Lung (tissue), 12 donors: ENCODE data around the gene PRSS56. TPM values are rescaled to one million over a fixed set of nuclear protein-coding genes. Genes with fewer than 3 reads are reported as not detected.

Experiments used
- ATAC-seq: fragments of 200-7000 bp; cut with Tn5 transposase; one replicate; pipeline ENCODE4 v1.9.1; 2020; ENCODE audit warnings: moderate number of reproducible peaks; ENCODE audit not compliant: insufficient read depth, low FRiP score
- DNase-seq, 3 donors: peaks; one replicate each; pipeline ENCODE4 v3.0.0-alpha.2; 2013 to 2017
- H3K27ac ChIP-seq, 2 donors: one replicate each; pipeline ENCODE4 v1.5.1; 2013; ENCODE audit warnings: mild to moderate bottlenecking in 2 of 2, moderate library complexity in 2 of 2, control low read depth in 1 of 2, inconsistent platforms in 1 of 2, low read depth in 1 of 2, low read length in 1 of 2
- H3K27me3 ChIP-seq, 3 donors: one replicate each; pipeline ENCODE4 v1.5.1; 2013; ENCODE audit warnings: low read length in 2 of 3; ENCODE audit not compliant: control insufficient read depth in 3 of 3, insufficient read depth in 3 of 3
- H3K36me3 ChIP-seq, 4 donors: one replicate each; pipeline ENCODE4 v1.5.1; 2013; ENCODE audit warnings: low read length in 4 of 4, mild to moderate bottlenecking in 1 of 4, moderate library complexity in 1 of 4; ENCODE audit not compliant: control insufficient read depth in 4 of 4, insufficient read depth in 4 of 4
- H3K4me1 ChIP-seq, 5 donors: one replicate each; pipeline ENCODE4 v1.5.1; 2013; ENCODE audit warnings: low read length in 5 of 5, mild to moderate bottlenecking in 2 of 5, moderate library complexity in 1 of 5; ENCODE audit not compliant: control insufficient read depth in 5 of 5, insufficient read depth in 5 of 5
- H3K4me3 ChIP-seq: one replicate; pipeline ENCODE4 v1.5.1; 2013; ENCODE audit warnings: mild to moderate bottlenecking, control low read depth, moderate library complexity
- H3K9ac ChIP-seq, 2 donors: one replicate each; pipeline ENCODE4 v1.5.1; 2013; ENCODE audit warnings: low read length in 2 of 2, control low read depth in 1 of 2; ENCODE audit not compliant: insufficient read depth in 1 of 2
- H3K9me3 ChIP-seq, 4 donors: one replicate each; pipeline ENCODE4 v1.5.1; 2013; ENCODE audit warnings: low read length in 3 of 4, mild to moderate bottlenecking in 1 of 4, moderate library complexity in 1 of 4; ENCODE audit not compliant: control insufficient read depth in 4 of 4, insufficient read depth in 3 of 4
- WGBS, 2 donors: extraction: QIAGEN DNeasy Blood & Tissue Kit; methylation state at CpG; one replicate each; pipeline ENCODE4 v1.1.7; 2013; 5-methylcytosine and 5-hydroxymethylcytosine counted together
- polyA plus RNA-seq, 2 donors: library from polyadenylated mRNA; stranded (reverse); fragments of 200-250 nt; gene quantifications; one replicate each; pipeline ENCODE4 v1.2.1, GENCODE V29; 2013
- total RNA-seq, 2 donors: library from RNA; depleted of rRNA in 1 of 2; stranded (reverse); fragments of >200 nt in 1 of 2; gene quantifications; one replicate each; pipeline ENCODE4 v1.2.1, GENCODE V29; 2014 to 2021
- TF ChIP-seq, protein P1 (sequence below): IDR thresholded peaks from 2 replicates; pipeline ENCODE4 v1.5.1; 2012; ENCODE audit warnings: mild to moderate bottlenecking; ENCODE audit errors: control extremely low read depth, extremely low read depth
- donor health status: control.
- donor health status: control.
- donor health status: Bipolar disorder and iron deficiency.
- donor health status: healthy.
- donor health status: DM: yes; HTN: yes; CAD: no.

PRSS56 gene
- total and polyA plus RNA-seq, 4 donors, result not detected

DNA sequence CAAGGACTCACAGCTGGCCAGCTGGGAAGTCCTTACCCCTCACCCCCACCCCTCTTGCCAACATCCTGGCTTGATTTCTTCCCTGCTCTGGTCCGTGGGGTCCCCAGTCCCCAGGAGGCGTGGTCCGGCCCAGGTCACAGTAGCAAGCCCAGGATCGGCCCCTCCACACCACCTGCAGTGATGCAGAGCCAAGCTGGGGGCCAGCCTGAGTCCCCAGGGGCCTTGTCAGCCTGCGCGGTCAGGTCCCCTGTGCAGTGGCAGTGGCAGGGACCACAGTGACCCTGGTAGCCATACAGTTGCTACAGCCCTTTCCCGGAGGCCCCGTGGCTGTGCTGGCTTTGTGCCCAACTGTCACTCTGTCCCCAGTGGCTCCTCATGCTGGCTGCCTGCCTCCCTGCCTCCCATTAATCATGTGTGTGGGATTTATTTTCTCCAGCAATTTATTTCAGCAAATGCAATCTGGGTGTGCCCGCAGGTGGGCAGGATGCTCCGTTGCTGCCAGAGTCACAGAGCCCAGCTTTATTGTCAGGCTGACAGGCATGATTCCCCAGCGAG, 8.8 kb upstream of the PRSS56 start:
- H3K9me3 ChIP-seq, result peaks cover 0 to 2% (median 0%) of the 10 kb centered on the region in 4 donors
- H3K4me1 ChIP-seq, result no peaks in the 10 kb centered on the region
- TF ChIP-seq, protein P1, sequence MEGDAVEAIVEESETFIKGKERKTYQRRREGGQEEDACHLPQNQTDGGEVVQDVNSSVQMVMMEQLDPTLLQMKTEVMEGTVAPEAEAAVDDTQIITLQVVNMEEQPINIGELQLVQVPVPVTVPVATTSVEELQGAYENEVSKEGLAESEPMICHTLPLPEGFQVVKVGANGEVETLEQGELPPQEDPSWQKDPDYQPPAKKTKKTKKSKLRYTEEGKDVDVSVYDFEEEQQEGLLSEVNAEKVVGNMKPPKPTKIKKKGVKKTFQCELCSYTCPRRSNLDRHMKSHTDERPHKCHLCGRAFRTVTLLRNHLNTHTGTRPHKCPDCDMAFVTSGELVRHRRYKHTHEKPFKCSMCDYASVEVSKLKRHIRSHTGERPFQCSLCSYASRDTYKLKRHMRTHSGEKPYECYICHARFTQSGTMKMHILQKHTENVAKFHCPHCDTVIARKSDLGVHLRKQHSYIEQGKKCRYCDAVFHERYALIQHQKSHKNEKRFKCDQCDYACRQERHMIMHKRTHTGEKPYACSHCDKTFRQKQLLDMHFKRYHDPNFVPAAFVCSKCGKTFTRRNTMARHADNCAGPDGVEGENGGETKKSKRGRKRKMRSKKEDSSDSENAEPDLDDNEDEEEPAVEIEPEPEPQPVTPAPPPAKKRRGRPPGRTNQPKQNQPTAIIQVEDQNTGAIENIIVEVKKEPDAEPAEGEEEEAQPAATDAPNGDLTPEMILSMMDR, result no peak
- no peaks in the 10 kb centered on the region for H3K36me3 ChIP-seq
- DNase-seq (no peak), ATAC-seq (no peak)
- no peak overlapping the region for H3K9ac ChIP-seq
- H3K27me3 ChIP-seq, result peaks cover 0 to 10% (median 0%) of the 10 kb centered on the region in 3 donors
- no peak overlapping the region for H3K27ac ChIP-seq
- no peak overlapping the region for H3K4me3 ChIP-seq
- 63 to 68% methylated on average over 11 of the region's 11 CpGs for WGBS, 2 donors

DNA sequence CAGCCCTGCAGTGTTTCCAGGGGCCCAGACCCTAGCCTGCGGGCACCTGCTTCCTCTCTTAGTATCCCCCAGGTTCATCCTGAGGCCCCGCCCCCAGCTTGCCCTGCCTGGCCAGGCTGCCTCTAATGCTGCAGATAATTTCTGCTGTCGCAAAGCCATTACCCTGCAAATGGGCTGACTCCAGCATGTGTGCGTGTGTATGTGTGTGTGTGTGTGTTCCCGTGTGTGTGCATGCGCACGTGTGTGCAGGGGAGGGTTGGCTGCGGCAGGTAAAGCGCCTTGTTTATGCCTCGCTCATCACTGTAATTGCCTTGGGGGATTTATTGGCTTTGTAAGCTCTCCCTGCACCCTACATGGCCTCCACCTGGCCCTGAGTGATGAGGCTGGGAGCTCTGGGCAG, 7.6 kb upstream of the PRSS56 start:
- DNase-seq (no peak), ATAC-seq (no peak)
- WGBS, 2 donors, result 76 to 83% methylated on average over 10 of the region's 10 CpGs
- H3K27ac ChIP-seq, result no peak overlapping the region
- no peak overlapping the region for H3K4me3 ChIP-seq
- peaks cover 0 to 9% (median 3%) of the 10 kb centered on the region in 3 donors for H3K27me3 ChIP-seq
- no peak overlapping the region for H3K9ac ChIP-seq
- no peaks in the 10 kb centered on the region for H3K4me1 ChIP-seq
- TF ChIP-seq, protein P1, result no peak
- peaks cover 0 to 2% (median 0%) of the 10 kb centered on the region in 4 donors for H3K9me3 ChIP-seq
- no peaks in the 10 kb centered on the region for H3K36me3 ChIP-seq

DNA sequence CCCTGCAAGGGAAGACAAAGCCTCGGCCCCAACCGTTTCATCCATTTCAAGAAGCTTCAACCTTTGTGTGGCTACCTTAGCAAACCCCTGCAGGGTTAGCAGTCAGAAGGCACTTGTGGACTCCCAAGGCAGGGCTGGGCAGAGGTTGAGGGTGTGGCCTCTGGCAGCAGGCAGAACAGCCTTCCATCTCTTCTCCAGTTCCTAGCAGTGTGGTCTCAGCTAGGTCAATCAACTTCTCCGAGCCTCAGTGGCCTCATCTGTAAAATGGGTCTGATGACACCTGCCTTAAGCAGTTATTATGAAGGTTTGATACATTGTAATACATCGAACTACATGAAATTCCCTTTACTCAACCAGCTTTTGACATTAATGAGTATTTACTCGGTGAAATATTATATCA, 6.8 kb upstream of the PRSS56 start:
- ATAC-seq, result no peak
- H3K27ac ChIP-seq, result no peak overlapping the region
- WGBS, 2 donors, result 78 to 86% methylated on average over 5 of the region's 5 CpGs
- H3K27me3 ChIP-seq, result peaks cover 0 to 7% (median 3%) of the 10 kb centered on the region in 3 donors
- H3K36me3 ChIP-seq, result no peaks in the 10 kb centered on the region
- H3K4me1 ChIP-seq, result no peaks in the 10 kb centered on the region
- no peak overlapping the region for H3K9ac ChIP-seq
- H3K9me3 ChIP-seq, result peaks cover 0 to 2% (median 0%) of the 10 kb centered on the region in 4 donors
- DNase-seq, result no peak
- H3K4me3 ChIP-seq, result no peak overlapping the region
- TF ChIP-seq, protein P1, result no peak

DNA sequence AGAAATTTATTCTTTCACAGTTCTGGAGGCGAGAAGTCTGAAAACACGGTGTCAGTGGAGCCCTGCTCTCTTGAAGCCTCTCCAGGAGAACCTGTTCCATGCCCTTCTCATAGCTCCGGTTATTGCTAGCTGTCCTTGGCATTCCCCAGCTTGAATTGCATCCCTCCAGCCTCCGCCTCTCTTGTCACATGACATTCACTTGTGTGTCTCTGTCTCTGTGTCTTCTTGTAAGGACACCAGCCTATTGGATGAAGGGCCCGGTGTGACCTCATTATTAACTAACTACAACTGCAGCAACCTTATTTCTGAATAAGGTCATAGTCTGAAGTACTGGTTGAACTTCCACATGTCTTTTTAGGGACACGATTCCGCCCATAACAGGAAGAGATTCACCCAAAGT, 4.5 kb upstream of the PRSS56 start:
- TF ChIP-seq, protein P1, result no peak
- peaks cover 0 to 10% (median 5%) of the 10 kb centered on the region in 3 donors for H3K27me3 ChIP-seq
- 84 to 86% methylated on average over 7 of the region's 7 CpGs for WGBS, 2 donors
- H3K9me3 ChIP-seq, result peaks cover 0 to 2% (median 0%) of the 10 kb centered on the region in 4 donors
- no peak overlapping the region for H3K9ac ChIP-seq
- no peaks in the 10 kb centered on the region for H3K36me3 ChIP-seq
- no peak overlapping the region for H3K4me3 ChIP-seq
- H3K4me1 ChIP-seq, result no peaks in the 10 kb centered on the region
- ATAC-seq (no peak), DNase-seq (no peak)
- H3K27ac ChIP-seq, result no peak overlapping the region
